Measurements from ENCODE around the gene MYF5.

GRCh38 chr12:80676856-80677255, 39.9 kb upstream of the MYF5 start:
- TF ChIP-seq CTCF (IDR thresholded peaks at IDR 0.05; ENCODE audit: poor library complexity): no peak
- no peak for TF ChIP-seq EZH2 (IDR thresholded peaks at IDR 0.05; ENCODE audit: borderline replicate concordance)
